Esophagus mucosa (tissue), 1 donor: Measurements from ENCODE around the gene CALM3. TPM values are rescaled to one million over a fixed set of nuclear protein-coding genes. Genes with fewer than 3 reads are reported as not detected.
"Not testable (repeated sequence)": the region's sequence is repeated elsewhere in the genome, so short reads cannot be mapped to it uniquely, and the experiment has no call there.

Source experiments
- ATAC-seq: fragments of 200-7000 bp; cut with Tn5 transposase; one replicate; pipeline ENCODE4 v1.9.1; 2020
- total RNA-seq: library from RNA; stranded (reverse); gene quantifications from one replicate; pipeline ENCODE4 v1.2.4, GENCODE V29; 2023
- donor health status: DM: yes; HTN: yes; CAD: no.

Gene CALM3
- total RNA-seq: 109 TPM

DNA sequence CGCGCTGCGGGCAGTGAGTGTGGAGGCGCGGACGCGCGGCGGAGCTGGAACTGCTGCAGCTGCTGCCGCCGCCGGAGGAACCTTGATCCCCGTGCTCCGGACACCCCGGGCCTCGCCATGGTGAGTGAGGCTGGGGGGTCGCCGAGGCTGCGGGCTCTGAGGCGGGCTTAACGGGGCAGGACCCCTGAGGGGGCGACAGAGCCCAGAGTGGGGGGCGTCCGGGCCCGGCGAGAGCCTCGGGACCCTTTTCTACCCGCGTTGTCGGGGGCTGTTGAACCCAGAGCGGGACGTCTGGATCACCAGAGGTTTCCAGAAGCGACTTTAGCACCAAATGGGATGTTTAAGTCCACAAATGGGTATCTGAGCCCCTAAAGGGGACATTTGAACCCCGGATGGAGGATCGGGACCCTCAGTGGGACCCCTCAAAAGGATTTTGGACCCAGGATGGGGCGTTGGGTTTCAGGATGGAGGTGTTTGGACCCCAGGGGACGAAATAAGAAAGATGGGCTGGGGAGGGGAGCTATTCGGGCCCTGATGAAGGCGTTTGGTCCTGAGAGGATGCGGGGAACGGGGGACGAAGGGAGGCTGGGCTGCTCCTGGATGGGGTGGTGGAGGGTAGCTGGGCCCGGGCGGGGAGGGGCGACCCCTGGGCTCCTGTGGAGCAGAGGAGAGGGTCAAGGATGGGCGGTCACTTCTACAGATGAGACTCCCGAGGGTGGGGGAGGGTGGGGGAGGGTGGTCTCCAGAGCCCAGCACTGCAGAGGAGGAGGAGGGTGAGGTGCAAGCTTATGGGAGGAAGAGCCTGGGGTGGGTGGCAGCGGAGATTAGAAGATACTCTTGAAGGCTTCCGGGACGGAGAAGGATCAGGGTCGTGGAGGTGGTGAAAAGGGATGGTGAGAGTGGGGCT lies at the start of gene CALM3:
CALM3 (plus strand) TSS at position 13 of the 907 bp plus-strand sequence; CDS start at position 118, 105 bp downstream.
- ATAC-seq: no peak

DNA sequence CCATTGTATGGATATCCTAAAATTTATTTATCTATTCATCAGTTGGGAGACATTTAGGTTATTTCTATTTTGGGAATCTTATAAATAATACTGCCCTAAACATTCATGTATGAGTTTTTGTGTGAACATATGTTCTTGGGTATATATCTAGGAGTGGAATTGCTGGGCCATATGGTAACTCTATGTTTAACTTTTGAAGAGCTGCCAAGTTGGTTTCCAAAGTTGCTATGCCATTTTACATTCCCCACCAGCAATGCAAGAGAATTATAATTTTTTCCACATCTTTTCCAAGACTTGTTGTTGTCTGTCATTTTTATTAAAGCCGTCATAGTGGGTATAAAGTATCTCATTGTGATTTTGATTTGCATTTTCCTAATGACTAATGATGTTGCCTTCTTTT lies 48.2 kb upstream of the CALM3 start:
- ATAC-seq: no peak

DNA sequence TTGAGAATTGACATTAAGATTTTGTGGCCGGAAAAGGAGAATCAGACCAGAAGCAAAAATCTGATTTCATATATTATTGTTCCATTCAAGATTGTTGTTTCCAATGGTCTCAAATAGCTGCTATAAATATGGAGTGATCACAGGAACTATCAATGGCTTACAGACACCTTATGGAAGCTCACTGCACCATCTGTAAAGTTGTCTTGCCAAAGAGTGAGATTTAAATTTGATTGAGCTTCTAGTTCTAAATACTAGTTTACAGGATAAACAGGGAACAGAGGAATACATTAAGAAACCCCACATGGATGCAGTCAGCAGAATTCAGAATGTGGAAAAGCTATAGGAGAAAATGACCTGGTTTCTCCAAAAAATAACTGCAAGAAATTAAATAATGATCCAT lies 47.0 kb upstream of the CALM3 start:
- no peak for ATAC-seq

DNA sequence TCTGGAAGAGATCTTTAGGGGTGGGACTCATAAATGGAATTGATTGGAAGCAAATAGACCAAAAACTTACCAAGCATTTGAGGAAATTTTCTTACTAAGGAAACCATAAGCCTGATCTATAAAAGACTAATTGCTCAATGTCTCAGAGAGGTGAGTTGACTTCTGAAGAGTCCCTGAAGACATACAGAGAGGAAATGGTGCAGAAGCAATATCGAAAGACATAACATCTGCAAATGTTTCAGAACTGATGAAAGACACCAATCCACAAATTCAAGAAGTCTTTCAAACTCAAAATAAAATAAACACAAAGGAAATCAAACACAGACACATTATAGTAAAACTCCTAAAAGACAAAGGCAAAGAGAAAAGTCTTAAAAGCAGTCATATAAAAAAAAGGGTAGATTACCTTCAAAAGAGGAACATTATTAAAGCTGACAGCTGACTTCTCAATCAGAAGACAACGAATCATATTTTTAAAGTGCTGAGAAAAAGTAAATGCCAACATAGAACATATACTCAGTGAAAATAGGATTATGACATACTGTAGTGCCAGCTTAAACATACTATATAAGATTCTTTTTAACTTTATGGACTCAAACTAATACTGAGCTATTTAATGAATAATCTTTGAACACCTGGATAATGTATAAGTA lies 45.4 kb upstream of the CALM3 start:
- ATAC-seq: no peak

DNA sequence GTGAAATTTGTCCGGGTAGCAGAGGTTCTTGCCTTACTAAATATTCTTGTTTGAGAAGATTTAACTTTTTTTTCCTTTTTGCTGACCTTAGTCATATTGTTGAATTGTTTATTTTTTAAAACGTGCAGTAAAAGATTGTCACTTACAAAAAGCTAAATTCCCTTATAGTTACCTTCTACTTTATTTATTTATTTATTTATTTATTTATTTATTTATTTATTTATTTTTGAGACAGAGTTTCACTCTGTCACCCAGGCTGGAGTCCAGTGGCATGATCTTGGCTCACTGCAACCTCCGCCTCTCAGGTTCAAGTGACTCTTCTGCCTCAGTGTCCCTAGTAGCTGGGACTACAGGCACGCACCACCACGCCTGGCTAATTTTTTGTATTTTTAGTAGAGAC lies 44.7 kb upstream of the CALM3 start:
- not testable (repeated sequence) for ATAC-seq

DNA sequence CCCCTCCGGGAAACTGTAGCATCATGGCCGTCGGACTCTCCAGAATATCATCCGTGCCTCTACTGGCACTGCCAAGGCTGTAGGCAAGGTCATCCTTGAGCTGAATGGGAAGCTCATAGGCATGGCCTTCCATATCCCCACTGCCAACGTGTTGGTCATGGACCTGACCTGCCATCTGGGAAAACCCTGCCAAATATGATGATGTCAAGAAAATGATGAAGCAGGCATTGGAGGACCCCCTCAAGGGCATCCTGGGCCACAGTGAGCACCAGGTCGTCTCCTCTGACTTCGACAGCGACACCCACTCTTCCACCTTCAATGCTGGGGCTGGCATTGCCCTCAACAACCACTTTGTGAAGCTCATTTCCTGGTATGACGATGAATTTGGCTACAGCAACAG lies 41.9 kb upstream of the CALM3 start:
- ATAC-seq: no peak

DNA sequence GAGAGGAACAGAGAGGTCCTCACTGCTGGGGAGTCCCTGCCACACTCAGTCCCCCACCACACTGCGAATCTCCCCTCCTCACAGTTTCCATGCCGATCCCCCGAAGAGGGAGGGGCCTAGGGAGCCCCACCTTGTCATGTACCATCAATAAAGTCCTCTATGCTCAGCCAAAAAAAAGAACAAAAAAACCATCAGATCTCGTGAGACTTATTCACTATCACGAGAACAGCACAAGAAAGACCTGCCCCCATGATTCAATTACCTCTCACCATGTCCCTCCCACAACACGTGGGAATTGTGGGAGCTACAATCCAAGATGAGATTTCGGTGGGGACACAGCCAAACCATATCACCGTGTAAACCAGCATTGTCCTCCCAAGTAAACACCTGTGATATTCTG lies 41.5 kb upstream of the CALM3 start:
- ATAC-seq: not testable (repeated sequence)

DNA sequence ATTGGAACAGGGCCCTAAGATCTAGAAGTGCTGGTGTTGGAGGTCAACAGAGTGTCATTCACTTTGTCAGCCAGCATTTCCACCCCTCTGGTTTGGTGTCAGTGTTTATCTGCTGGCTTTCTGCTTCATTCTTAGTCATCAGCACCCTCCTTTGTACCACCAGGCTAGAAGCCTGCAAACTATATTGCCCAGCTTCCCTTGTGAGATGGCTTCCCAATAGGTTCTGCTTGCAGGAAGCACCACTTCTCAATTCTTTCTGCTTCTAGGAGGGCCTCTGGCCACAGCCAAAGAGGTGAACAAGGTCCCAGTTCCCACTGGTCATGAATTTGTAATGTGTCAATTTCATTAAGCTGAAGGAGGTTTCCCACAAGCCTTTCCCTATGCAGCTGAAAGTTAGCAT lies 36.4 kb upstream of the CALM3 start:
- ATAC-seq: no peak

DNA sequence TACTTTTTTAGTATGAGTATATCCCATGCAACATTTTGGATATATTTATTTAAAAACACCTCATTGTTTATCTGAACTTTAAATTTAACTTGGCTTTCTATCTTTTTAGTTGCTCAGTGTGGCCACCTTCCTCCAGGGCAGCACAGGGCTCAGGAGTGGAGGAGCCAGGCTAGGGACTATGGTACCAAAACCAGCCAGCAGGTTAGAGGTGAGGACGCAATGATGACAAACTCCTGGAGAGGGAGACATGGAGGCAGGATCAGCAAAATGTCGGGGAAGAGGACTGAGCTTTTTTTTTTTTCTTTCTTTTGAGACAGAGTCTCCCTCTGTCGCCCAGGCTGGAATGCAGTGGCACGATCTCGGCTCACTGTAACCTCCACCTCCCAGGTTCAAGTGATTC lies 29.6 kb upstream of the CALM3 start:
- peak; percentile 49 for ATAC-seq

DNA sequence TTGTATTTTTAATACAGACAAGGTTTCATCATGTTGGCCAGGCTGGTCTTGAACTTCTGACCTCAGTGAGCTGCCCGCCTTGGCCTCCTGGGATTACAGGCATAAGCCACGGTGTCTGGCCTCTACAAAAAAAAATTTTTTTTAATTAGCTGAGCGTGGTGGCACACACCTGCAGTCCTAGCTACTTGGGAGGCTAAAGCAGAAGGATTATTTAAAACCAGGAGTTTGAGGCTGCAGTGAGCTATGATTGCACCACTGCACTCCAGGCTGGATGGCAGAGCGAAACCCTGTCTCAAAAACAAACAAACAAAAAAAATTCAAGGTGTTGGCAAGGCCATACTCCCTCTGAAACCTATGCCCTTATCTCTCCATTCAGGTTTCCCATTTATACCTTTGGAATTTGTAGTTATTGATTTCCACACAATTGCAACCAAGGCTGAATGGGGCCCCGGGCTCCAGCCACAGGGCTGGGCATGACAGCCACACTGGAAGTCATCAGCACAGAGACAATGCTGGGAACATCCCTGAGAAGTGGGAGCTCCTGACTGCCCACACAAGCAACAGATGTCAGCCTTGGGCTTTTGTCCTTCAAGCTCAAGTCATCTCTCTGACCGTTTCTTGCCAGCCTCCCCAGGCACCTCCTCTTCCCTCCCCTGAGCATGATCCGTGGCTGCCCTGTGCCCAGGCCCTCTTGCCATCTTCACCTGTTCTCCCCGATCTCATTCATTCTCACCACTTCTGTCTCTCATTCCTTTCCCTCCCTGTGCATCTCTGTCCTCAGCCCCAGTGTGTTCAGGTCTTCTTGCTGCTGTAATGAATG lies 27.2 kb upstream of the CALM3 start:
- ATAC-seq: no peak

DNA sequence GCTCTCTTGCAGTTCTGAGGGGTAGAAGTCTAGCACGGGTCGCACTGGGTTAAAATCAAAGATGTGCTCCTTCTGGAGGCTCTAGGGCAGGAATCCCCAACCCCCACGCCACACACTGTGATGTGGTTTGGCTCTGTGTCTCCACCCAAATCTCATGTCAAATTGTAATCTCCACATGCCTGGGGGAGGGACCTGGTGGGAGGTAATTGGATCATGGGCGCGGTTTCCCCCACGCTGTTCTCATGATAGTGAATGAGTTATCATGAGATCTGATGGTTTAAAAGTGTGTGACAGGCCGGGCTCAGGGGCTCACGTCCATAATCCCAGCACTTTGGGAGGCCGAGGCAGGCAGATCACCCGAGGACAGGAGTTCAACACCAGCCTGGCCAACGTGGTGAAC lies 26.6 kb upstream of the CALM3 start:
- ATAC-seq: no peak

DNA sequence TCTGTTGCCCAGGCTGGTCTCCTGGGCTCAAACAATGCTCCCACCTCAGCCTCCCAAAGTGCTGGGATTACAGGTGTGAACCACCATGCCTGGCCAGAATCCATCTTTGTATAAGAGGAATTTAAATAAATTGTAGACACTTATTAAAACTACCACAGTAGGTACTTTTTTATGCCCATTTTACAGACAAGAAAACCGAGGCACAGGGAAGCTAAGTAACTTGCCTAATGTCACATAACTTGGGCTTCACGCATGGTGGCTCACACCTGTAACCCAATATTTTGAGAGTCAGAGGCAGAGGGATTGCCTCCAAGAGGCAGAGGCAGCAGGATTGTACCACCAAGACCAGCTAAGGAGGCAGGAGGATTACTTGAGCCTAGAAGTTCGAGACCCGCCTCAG lies 22.7 kb upstream of the CALM3 start:
- no peak for ATAC-seq

DNA sequence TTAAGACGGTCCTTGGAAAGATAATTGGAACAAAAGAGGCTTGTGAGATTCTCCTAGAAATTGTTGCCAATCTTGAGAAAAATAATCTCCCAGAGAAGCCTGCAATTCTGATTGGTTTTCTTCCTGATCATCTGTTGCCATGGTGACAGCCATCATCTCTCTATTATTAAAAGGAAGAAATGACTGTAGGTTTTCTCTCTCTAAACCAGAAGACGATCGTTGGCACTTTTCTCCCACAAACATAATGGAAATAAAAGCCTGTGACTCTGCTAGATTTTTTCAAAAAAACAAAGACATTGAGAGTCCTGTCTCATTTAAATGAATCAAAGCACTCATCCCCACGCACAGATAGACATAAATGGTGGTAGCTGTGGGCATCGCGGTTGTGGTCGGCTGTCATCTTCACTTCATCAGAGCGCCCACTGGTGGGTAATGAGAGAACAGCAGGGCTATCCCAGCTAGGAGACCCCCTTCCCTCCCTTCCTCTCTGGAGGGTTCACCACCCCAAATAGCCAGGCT lies 21.7 kb upstream of the CALM3 start:
- no peak for ATAC-seq

DNA sequence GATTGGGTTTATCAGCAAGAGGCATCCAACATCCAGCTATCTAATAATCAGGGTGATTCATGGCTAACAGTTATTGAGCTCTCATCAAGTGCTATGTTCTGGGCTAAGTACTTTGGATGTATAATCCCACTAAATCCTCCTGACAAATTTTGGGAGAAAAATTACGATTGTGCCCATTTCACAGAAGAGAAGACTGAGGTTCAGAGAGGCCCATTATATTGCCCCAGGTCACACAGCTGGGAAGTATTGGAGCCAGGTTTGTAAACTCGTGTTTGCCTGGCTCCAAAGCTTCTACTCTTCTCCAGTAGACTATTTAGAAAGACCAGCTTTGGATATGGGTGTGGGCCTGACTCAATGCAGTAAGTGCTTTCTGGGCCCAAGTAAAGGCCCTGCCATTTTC lies 20.9 kb upstream of the CALM3 start:
- ATAC-seq: no peak

DNA sequence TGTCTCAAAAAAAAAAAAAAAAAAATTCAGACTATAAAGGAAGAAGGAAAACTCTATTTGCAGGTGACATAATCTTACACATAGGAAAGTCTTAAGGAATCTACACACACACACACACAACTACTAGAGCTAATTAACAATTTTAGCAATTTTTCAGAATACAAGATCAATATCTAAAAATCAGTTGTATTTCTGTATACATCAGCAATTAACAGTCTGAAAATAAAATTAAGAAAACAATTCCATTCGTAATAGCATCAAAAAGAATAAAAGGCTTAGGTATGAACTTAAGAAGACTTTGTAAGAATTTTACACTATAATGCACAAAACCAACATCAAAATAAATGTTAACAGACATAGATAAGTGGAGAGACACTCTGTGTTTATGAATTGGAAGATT lies 15.6 kb upstream of the CALM3 start:
- ATAC-seq: no peak

DNA sequence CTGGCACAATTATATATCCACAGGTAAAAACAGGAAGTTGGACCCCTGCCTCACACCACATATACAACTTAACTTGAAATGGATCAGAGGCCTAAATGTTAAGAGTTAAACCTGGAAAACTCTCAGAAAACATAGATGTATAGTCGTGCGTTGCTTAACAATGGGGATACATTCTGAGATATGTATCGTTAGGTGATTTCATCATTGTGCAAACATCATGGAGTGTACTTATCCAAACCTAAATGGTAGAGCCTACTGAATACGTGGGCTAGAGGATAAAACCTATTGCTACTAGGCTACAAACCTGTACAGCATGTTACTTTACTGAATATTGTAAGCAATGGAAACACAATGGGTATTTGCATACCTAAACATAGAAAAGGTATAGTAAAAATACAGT lies 14.8 kb upstream of the CALM3 start:
- no peak for ATAC-seq

DNA sequence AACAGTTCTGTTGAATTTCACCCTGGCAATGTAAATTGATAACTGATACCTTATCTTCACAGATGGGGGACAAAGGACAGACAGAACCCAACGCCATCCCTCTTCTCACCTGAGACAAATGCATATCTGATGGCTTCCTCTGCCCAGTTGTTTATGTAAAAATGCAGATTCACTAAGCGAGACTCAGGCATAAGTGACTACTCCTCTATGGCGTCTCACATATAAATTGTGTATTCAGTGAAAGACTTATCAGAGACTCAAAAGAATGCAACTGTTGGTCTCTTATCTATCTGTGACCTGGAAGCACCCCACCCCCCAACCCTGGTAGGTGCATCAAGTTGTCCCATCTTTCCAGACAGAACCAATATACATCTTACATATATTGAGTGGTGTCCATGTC lies 13.3 kb upstream of the CALM3 start:
- ATAC-seq: no peak

DNA sequence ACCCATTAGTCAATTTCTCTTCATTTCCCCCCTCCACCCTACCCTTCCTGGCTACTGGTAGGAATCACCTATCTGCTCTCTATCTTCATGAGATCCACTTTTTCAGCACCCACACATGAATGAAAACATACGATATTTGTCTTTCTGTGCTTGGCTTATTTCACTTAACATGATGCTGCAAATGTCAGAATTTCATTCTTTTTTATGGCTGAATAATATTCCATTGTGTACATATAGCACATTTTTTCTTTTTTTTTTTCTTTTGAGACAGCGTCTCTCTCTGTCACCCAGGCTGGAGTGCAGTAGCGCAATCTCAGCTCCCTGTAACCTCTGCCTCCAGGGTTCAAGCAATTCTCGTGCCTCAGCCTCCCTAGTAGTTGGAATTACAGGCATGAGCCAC lies 9.9 kb upstream of the CALM3 start:
- no peak for ATAC-seq

DNA sequence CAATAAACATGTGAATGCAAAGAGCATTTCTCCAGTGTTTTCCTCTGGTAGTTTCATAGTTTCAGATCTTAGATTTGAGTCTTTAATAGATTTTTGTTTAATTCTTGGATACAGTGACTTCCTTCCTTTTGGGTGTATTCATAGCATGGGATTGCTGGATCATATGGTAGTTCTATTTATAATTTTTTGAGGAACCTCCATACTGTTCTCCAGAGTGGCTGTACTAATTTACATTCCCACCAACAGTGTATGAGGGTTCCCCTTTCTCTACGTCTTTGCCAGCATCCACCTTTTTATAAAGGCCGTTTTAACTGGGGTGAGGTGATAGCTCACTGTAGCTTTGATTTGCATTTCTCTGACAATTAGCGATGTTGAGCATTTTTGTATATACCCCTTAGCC lies 9.3 kb upstream of the CALM3 start:
- ATAC-seq: no peak

DNA sequence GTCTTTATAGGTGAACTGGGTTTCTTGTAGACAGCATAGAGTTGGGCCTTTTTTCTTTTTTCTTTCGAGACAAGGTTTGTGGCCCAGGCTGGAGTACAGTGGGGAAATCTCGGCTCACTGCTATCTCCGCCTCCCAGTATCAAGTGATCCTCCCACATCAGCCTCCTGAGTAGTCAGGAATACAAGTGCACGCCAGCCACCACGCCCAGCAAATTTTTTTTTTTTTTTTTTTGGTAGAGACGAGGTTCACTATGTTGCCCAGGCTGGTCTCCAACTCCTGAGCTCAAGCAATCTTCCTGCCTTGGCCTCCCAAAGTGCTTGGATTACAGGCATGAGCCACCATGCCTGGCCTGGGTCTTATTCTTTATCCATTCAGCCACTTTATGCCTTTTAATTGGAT lies 5.1 kb upstream of the CALM3 start:
- no peak for ATAC-seq

DNA sequence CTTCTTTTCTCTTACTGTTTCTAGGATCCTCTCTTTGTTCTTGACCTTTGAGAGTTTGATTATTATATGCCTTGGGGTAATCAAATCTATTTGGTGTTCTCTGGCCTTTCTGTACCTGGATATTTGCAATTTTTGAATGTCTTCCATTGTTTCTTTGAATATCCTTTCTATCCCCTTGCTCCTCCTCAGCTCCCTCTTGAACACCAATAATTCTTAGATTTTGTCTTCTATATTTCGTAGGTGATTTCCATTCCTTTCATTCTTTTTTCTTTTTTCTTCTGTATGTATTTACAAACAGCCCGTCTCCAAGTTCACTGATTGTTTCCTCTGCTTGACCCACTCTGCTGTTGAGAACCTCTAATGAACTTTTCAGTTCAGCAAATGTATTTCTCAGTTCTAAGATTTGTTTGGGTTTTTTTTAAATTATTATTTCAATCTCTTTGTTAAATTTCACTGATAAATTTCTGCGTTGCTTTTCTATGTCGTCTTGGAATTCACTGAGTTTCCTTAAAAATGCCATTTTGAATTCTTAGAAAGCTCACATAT lies 2.7 kb upstream of the CALM3 start:
- no peak for ATAC-seq

DNA sequence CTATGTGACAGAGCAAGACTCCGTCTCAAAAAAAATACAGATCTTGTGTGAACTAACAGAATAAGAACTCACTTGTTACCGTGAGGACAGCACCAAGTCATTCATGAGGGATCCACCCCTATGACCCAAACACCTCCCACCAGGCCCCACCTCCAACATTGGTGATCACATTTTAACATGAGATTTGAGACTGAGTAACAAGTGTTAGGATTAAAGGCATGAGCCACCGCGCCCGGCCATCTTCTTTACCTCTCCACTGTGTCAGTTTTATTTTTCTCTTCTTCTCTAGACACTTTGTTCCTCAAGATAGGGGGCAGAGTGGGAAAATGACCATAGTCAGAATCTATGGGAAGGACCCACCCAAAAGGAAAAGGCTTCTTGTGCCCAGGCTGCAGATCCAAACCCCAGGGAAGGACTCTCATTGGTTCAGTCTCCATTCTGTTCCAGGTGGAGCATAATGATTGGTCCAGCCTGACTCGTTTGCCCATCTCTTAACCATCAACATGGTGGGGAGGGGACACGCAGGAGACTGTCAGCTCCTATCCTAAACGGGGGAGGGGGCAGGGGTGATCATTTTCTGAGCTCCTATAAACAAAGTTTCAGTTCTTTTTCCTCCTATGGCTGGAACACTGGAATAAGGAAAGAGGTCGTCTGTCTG lies 1.3 kb upstream of the CALM3 start:
- ATAC-seq: no peak
